Body of pancreas (tissue), 4 donors: ENCODE data around the gene TNNC2.

Experiments used
- CTCF ChIP-seq, 7 experiments: fragments of 450-650 bp in 4 of 7; fragments of 200-600 bp in 3 of 7; sonication (generic) in 3 of 7; IDR thresholded peaks; one replicate each; pipeline ENCODE4 v1.5.1; 2016 to 2019; ENCODE audit warnings: antibody characterized with exemption in 7 of 7
- POLR2A ChIP-seq, 3 donors: fragments of 450-650 bp; IDR thresholded peaks; one replicate each; pipeline ENCODE4 v1.6.1; 2016; ENCODE audit warnings: antibody characterized with exemption in 3 of 3, mild to moderate bottlenecking in 2 of 3

DNA sequence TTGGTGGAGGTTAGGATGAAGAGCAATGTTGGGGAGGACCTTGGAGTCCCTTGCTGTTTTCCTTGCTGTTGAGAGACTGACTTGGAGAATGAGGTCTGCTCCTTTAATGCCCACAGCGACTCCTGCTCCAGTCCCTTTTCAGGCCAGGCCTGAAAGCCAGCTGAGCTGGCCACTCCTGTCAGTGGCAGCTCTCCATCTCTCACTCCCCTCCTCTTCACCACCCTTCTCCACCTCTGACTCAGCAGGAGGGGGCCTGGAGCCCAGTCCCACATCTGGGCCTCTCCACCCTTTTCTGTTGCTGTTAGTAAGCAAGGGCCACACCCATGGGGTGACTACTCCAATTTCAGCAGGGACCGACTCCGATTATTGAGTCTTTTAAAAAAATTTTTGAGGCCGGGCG lies 8.7 kb upstream of the TNNC2 start:
- TF ChIP-seq CTCF (IDR thresholded peaks at IDR 0.05) (no peak), POLR2A (IDR thresholded peaks at IDR 0.05) (no peak)
